Stomach (tissue), 9 donors: ENCODE results near the gene VPS13D. TPM values are rescaled to one million over a fixed set of nuclear protein-coding genes. Genes with fewer than 3 reads are reported as not detected.

ENCODE experiments used
- DNase-seq, 2 donors: peaks; one replicate each; pipeline versions ENCODE4 v3.0.0 to v3.0.0-alpha.2; 2013 to 2019
- H3K27ac ChIP-seq, 5 donors: fragments of 200-600 bp in 4 of 5; sonication (generic) in 4 of 5; one replicate each; pipeline ENCODE4 v1.5.1; 2013 to 2019; ENCODE audit warnings: mild to moderate bottlenecking in 1 of 5, moderate library complexity in 1 of 5
- H3K27me3 ChIP-seq, 3 donors: fragments of 200-600 bp; sonication (generic); one replicate each; pipeline ENCODE4 v1.5.1; 2017 to 2019; ENCODE audit warnings: mixed run types in 1 of 3
- H3K36me3 ChIP-seq, 4 donors: fragments of 200-600 bp; sonication (generic); 1 replicate in 3 of 4; 2 replicates in 1 of 4; pipeline ENCODE4 v1.5.1; 2016 to 2019
- H3K4me1 ChIP-seq, 4 donors: fragments of 200-600 bp; sonication (generic); one replicate each; pipeline ENCODE4 v1.5.1; 2016 to 2019
- H3K4me3 ChIP-seq, 4 donors: fragments of 200-600 bp; sonication (generic) in 3 of 4; one replicate each; pipeline ENCODE4 v1.5.1; 2016 to 2019; ENCODE audit warnings: mild to moderate bottlenecking in 1 of 4
- H3K9me3 ChIP-seq, 4 donors: fragments of 200-600 bp; sonication (generic); one replicate each; pipeline ENCODE4 v1.5.1; 2016 to 2019
- EP300 ChIP-seq: sonication (generic); formaldehyde crosslinking; IDR thresholded peaks from one replicate; pipeline ENCODE4 v1.6.1; 2017; ENCODE audit warnings: antibody characterized with exemption
- POLR2A ChIP-seq, 4 donors: fragments of 450-650 bp; IDR thresholded peaks; one replicate each; pipeline ENCODE4 v1.6.1; 2016; ENCODE audit warnings: antibody characterized with exemption in 4 of 4, control low read depth in 2 of 4, mild to moderate bottlenecking in 1 of 4, moderate library complexity in 1 of 4
- POLR2AphosphoS5 ChIP-seq, 3 donors: sonication (generic); formaldehyde crosslinking; IDR thresholded peaks; one replicate each; pipeline ENCODE4 v1.6.1; 2016; ENCODE audit warnings: antibody characterized with exemption in 3 of 3
- WGBS, 5 donors: extraction: QIAGEN DNeasy Blood & Tissue Kit in 3 of 5; methylation state at CpG; one replicate each; pipeline versions ENCODE4 v1.1.5 to v1.1.7; 2013 to 2018; 5-methylcytosine and 5-hydroxymethylcytosine counted together
- intact Hi-C: fragments of 100-400 bp; cut with DNase I; formaldehyde crosslinking; loops from one replicate; pipeline ENCODE4 v1.15.1; 2023; ENCODE audit warnings: low total_unique reads
- polyA plus RNA-seq, 3 donors: library from polyadenylated mRNA; stranded (reverse); fragments of 200-250 nt; gene quantifications; one replicate each; pipeline ENCODE4 v1.2.3, GENCODE V29; 2013
- total RNA-seq, 5 donors: library from RNA; depleted of rRNA; stranded (reverse); fragments of >200 nt; gene quantifications; one replicate each; pipeline versions ENCODE4 v1.1.0 to v1.2.3, GENCODE V29; 2014 to 2016
- TF ChIP-seq, protein P1 (sequence below), 7 experiments: fragments of 450-650 bp in 4 of 7; fragments of 200-600 bp in 3 of 7; sonication (generic) in 3 of 7; IDR thresholded peaks; one replicate each; pipeline ENCODE4 v1.5.1; 2016 to 2019; ENCODE audit warnings: antibody characterized with exemption in 7 of 7, control low read depth in 2 of 7, mild to moderate bottlenecking in 1 of 7
- donor health status: healthy with polysubstance abuse.
- donor health status: Bipolar disorder and iron deficiency.
- donor health status: healthy.

VPS13D gene
- total and polyA plus RNA-seq, 8 donors: 6.7 to 106 (median 66.5) TPM

DNA sequence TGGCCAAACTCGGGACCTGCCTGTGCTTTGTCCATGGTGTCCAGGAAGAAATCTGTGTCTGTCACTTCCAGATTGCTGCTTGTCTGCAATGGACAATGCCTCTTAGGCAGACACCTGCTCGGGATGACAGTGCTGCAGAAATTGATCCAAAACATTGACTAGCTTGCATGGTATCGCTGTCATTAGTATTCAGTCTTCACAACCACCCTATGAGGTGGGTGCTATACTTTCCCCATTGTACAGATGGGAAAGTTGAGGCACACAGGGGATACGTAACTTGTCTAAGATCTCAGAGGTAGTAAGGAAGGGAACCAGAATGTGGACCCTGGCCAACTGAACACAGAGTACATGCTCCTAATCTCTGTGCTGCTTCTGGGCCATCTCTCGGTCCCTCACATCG lies 249.5 kb downstream of the VPS13D start:
- TF ChIP-seq EP300 (no peak), POLR2A (IDR thresholded peaks at IDR 0.05) (no peak), POLR2AphosphoS5 (IDR thresholded peaks at IDR 0.05) (no peak)
- TF ChIP-seq, protein P1, sequence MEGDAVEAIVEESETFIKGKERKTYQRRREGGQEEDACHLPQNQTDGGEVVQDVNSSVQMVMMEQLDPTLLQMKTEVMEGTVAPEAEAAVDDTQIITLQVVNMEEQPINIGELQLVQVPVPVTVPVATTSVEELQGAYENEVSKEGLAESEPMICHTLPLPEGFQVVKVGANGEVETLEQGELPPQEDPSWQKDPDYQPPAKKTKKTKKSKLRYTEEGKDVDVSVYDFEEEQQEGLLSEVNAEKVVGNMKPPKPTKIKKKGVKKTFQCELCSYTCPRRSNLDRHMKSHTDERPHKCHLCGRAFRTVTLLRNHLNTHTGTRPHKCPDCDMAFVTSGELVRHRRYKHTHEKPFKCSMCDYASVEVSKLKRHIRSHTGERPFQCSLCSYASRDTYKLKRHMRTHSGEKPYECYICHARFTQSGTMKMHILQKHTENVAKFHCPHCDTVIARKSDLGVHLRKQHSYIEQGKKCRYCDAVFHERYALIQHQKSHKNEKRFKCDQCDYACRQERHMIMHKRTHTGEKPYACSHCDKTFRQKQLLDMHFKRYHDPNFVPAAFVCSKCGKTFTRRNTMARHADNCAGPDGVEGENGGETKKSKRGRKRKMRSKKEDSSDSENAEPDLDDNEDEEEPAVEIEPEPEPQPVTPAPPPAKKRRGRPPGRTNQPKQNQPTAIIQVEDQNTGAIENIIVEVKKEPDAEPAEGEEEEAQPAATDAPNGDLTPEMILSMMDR (IDR thresholded peaks at IDR 0.05): no peak
- Histone ChIP-seq H3K27me3 (no peaks in the 10 kb centered on the region), H3K27ac (peak overlapping the region; percentile 6 to 85 (median 80)), H3K9me3 (no peaks in the 10 kb centered on the region), H3K36me3 (no peaks in the 10 kb centered on the region), H3K4me3 (no peak overlapping the region), H3K4me1 (peaks cover 60 to 80% (median 72%) of the 10 kb centered on the region in 4 donors)
- no peak for DNase-seq
- 84 to 93% (median 89%) methylated on average over 6 of the region's 6 CpGs for WGBS, 5 donors
- intact Hi-C loops: no loop called here

DNA sequence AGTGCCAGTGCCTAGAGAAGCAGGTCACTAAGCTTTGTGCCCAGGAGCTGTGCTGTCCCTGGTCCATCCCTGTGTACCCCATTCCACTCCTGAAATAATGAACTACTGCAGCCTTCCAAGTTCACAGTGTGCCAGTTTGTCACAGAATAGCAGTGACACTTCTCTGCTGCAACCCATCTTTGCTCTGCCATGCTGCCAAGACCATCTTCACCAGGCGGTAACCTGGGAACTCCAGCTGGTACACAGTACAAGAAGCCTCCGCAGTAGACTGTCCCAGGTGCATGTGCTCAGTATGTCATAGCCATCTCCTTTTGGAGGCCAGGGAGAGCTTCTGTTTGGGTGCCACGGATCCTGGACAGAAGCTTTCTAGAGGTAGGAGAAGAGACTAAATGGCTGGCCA lies 250.2 kb downstream of the VPS13D start:
- intact Hi-C loops: no loop called here
- Histone ChIP-seq H3K4me3 (no peak overlapping the region), H3K36me3 (no peaks in the 10 kb centered on the region), H3K27me3 (no peaks in the 10 kb centered on the region), H3K27ac (peak overlapping the region in 4 of 5 donors; percentile 74 to 83 (median 80)), H3K9me3 (no peaks in the 10 kb centered on the region), H3K4me1 (peaks cover 54 to 75% (median 66%) of the 10 kb centered on the region in 4 donors)
- WGBS, 5 donors: 95 to 100% (median 97%) methylated on average over 2 to 3 of the region's 3 CpGs
- DNase-seq: no peak
- TF ChIP-seq POLR2AphosphoS5 (IDR thresholded peaks at IDR 0.05): no peak

- peaks cover 0 to 3% (median 0%) of the 10 kb centered on the region in 4 donors for H3K36me3 ChIP-seq
- TF ChIP-seq POLR2A (IDR thresholded peaks at IDR 0.05) (no peak), POLR2AphosphoS5 (IDR thresholded peaks at IDR 0.05) (peak; percentile 16 to 93 (median 76)), EP300 (no peak)
- TF ChIP-seq, protein P1 (IDR thresholded peaks at IDR 0.05): no peak
- peaks cover 54 to 75% (median 66%) of the 10 kb centered on the region in 4 donors for H3K4me1 ChIP-seq
- DNase-seq: peak in 1 of 2 donors; percentile 67
- 58 to 81% (median 70%) methylated on average over 5 of the region's 5 CpGs for WGBS, 5 donors
- no peak overlapping the region for H3K4me3 ChIP-seq
- no peaks in the 10 kb centered on the region for H3K27me3 ChIP-seq
- H3K27ac ChIP-seq: peak overlapping the region; percentile 37 to 83 (median 80)
- intact Hi-C loops: no loop called here
- H3K9me3 ChIP-seq: no peaks in the 10 kb centered on the region
Measured at GRCh38 chr1:12480748-12481362, 251.0 kb downstream of the VPS13D start.

- Histone ChIP-seq H3K4me3 (no peak overlapping the region), H3K27me3 (no peaks in the 10 kb centered on the region), H3K9me3 (no peaks in the 10 kb centered on the region), H3K27ac (peak overlapping the region in 4 of 5 donors; percentile 74 to 83 (median 80)), H3K4me1 (peaks cover 55 to 75% (median 67%) of the 10 kb centered on the region in 4 donors), H3K36me3 (peaks cover 0 to 5% (median 1%) of the 10 kb centered on the region in 4 donors)
- no peak for TF ChIP-seq POLR2A (IDR thresholded peaks at IDR 0.05)
- TF ChIP-seq POLR2AphosphoS5 (IDR thresholded peaks at IDR 0.05): no peak
- TF ChIP-seq, protein P1 (IDR thresholded peaks at IDR 0.05): no peak
- no peak for TF ChIP-seq EP300
- 91 to 95% (median 94%) methylated on average over 6 of the region's 6 CpGs for WGBS, 5 donors
- intact Hi-C loops: no loop called here
- no peak for DNase-seq
Measured at GRCh38 chr1:12481928-12482327, 252.1 kb downstream of the VPS13D start.

DNA sequence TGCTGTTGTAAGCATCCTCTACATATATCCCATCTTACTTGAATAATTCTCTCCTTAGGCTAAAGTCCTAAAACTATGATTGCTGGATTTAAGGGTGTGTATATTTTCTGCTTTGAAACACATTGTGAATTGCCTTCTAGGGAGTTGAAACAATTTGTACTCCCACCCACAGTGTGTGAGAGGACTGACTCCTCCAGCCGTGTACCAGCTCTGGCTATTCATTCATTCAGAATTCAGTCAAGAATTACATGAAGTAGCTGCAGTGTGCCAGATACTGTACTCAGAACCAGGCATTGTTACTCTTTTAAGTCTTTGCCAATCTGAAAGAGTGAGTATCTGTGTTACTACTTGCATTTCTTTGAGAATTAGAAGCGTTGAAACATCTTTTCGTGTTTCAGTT lies 253.2 kb downstream of the VPS13D start:
- intact Hi-C loops: no loop called here
- DNase-seq: no peak
- H3K4me3 ChIP-seq: no peak overlapping the region
- H3K36me3 ChIP-seq: peaks cover 0 to 5% (median 2%) of the 10 kb centered on the region in 4 donors
- no peaks in the 10 kb centered on the region for H3K9me3 ChIP-seq
- peaks cover 45 to 66% (median 59%) of the 10 kb centered on the region in 4 donors for H3K4me1 ChIP-seq
- no peak overlapping the region for H3K27ac ChIP-seq
- 81 to 90% (median 87%) methylated on average over 3 of the region's 3 CpGs for WGBS, 5 donors
- TF ChIP-seq EP300 (no peak), POLR2A (IDR thresholded peaks at IDR 0.05) (no peak), POLR2AphosphoS5 (IDR thresholded peaks at IDR 0.05) (no peak)
- TF ChIP-seq, protein P1 (IDR thresholded peaks at IDR 0.05): no peak
- no peaks in the 10 kb centered on the region for H3K27me3 ChIP-seq
